Activated T-cell treated with anti-CD3 and anti-CD28 coated beads, Interleukin-2, amount 50 U/mL, for 48 hours (primary cell): ENCODE data around the gene RCVRN.

ENCODE experiments used
- DNase-seq, 2 experiments: peaks; one replicate each; pipeline ENCODE4 v3.0.0-alpha.2; 2020

RCVRN gene

GRCh38 chr17:9895923-9896322, 9.1 kb downstream of the RCVRN start:
- no peak for DNase-seq

- no peak for DNase-seq
These were observed 10.8 kb downstream of the RCVRN start for GRCh38 chr17:9894231-9894630.

DNA sequence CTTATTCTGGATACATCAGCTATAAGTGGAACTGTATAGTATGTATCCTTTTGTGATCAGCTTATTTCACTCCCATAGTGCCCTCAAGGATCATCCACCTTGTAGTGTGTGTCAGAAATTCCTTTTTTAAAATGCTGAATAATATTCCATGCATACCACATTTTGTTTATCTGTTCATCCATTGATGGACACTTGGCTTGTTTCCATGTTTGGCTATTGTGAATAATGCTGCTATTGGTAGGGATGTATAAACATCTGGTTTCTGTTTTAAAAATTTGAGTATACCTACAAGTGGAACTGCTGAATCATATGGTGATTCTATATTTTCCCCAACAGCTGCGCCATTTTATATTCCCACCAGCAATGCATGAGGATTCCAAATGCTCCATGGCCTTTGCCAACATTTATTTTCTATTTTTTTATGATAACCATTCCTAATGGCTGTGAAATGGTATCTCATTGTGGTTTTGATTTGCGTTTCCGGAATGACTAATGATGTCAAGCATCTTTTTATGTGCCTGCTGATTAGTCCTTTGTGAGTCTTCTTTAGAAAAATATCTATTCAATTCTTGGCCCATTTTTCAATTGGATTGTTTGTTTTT, 11.6 kb downstream of the RCVRN start:
- no peak for DNase-seq

DNA sequence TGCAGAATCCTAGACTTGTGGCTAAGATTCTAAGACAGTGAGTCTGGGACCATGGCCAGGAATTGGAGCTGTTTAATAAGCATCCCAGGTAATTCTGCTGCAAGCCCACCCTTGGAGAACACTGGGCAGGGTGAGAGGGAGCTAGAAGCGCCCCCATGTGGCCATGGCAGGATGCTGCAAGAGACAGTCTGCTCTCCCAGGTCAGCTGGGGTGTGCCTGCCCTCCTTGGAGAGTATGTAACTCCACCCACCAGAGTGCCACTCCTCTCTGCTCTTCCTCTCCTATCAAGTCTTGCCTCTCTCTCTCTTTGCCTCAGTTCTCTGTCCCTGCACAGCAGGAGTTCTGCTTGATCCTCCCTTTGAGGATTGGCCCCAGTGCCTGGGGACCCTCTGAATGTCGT, 14.9 kb downstream of the RCVRN start:
- peak; percentile 19 to 36 for DNase-seq

GRCh38 chr17:9887508-9887907, 17.6 kb downstream of the RCVRN start:
- DNase-seq, result no peak

DNA sequence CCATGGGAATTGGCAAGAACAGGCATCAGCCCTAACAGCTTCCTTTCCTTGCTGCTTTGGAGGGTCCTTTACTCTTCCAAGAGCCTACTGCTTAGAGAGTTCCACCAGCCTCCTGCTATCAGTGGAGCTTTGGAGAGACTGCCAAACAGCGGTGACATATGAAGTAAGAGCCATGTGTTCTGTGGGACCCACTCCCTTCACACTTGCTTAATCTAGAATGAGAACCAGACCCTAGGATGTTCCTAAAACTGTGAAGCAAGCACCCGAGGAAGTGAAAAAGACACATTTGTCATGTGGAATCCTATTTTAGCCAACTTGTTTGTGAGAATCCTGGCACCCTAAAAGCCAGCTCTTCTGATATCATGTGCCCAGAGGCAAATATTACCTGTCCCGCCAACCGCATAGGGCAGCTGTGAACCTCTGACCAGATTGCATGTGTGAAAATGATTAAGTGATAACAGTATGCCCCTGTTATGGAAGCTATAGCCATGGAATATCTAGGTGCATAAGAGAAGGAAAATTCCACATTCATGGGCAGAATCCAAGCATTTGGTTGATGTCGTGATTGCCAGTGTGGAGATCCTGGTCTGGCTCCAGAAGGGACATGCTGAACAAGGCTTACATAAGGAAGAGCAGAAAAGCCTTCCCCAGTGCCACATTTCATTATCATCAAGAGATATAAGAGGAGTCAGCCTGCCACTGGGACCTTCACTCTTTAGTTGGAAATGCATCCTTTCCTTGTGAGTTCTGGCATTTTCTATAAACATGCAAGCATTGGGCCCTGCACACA, 18.7 kb downstream of the RCVRN start:
- DNase-seq, result no peak

DNA sequence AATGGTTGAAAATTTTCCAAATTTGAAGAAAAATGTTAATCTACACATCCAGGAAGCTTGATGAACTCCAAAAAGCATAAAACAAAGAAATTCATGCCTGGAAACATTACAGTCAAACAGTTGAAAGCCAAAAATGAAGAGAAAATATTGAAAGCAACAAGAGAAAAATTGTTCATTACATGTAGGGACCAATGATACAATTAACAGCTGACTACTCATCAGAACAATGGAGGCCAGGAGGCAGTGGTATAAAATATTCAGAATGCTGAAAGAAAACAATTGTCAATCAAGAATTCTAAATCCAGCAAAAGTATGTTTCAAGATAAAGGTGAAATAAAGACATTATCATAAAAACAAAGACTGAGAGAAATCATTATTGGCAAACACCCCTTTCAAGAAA, 21.6 kb downstream of the RCVRN start:
- no peak for DNase-seq

- no peak for DNase-seq
These were observed 24.5 kb downstream of the RCVRN start for GRCh38 chr17:9880582-9880999.

GRCh38 chr17:9878786-9879525, 26.1 kb downstream of the RCVRN start:
- no peak for DNase-seq

- no peak for DNase-seq
These were observed 26.7 kb downstream of the RCVRN start for GRCh38 chr17:9878356-9878755.

- no peak for DNase-seq
These were observed 29.6 kb downstream of the RCVRN start for GRCh38 chr17:9875441-9875840.

DNA sequence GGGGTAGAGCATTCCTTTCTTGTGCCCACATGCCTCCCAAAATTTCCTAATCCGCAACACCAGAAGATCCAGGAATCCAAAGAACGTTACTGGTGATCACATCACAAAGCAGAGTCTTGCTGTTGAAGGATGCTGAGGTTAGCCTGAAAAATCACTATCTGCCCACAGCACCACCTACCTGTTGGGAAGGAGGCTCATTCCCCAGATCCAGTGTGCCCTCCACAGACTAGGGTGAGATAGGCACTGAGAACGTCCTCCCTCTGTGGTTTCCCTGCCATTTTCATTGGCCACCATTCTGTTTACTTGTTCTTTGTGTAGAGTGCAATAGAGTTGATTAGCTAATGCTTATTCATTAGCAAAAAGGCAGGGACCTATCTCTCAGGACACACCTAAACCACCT, 30.3 kb downstream of the RCVRN start:
- DNase-seq, result no peak

DNA sequence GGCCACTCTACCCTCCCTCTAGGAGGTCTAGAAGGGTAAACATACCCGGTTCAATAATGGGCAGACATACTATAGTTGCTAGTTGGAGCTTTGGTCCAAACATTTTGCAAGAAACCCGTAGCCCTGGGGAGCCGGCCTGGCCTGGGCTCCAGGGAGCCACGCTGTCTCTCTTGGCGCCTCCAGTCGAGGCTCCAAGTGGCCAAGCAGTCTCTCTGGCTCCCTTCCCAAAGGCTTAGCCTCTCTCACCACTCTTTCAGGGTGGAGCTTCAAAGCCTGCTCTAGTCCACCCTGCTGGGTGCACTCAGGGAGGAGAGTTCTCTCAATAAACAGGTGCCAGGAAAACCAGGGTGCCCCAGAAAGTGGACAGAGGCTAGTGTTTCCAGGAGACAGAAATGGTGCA, 32.2 kb downstream of the RCVRN start:
- DNase-seq, result no peak

- DNase-seq, result no peak
These were observed 36.5 kb downstream of the RCVRN start for GRCh38 chr17:9868552-9868951.

DNA sequence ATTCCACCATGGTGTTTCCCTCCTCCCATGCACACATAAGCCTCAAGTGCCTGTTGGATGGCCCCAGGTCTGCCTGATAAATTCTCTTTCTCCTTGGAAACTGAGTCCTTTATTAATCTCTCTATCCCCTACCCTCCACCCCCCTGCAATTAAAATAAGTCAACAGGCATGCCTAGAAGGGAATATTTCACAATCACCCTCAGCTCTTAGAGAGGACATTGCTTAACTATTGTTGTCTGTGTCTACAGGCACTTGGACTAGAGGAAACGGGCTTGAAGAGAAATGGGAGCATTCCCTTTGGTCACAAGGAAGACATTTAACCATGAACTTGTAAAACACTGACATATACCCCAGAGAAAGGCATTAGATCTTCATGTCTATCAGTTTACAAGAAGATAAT, 39.5 kb downstream of the RCVRN start:
- no peak for DNase-seq

DNA sequence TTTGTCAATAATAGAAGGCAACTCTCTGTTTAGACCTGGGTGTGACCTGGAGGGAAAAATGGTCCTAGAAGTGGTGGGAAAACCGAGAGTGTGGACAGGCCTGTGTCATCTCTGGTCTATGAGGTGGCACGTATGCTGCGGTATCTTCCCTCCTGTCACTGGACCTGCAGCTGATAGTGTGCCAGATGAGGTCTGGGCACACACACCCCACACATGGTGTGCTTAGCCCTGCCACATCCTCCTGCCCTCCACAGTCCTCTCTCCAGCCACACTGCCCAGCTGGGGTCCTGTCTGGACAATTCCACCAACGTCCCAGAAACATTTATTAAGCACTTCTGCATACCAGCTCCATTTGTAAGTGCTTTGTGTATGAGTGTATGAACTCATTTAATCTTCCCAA, 42.1 kb downstream of the RCVRN start:
- DNase-seq, result no peak

- DNase-seq, result no peak
These were observed 42.9 kb downstream of the RCVRN start for GRCh38 chr17:9862220-9862619.

- no peak for DNase-seq
These were observed 44.2 kb downstream of the RCVRN start for GRCh38 chr17:9860851-9861250.

DNA sequence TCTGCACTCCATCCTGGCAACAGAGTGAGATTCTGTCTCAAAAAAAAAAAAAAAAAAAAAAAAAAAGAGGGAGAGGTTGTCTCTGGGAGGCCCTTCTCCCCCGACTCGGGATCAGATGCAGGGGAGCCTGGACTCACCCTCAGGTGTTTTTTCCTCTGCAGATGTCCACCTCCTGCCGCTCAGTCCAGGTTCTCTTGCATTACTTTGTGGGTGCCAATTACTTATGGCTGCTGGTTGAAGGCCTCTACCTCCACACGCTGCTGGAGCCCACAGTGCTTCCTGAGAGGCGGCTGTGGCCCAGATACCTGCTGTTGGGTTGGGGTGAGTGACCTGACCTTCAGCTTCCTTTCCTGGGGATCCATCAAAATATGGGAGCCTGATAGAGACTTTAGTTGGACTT, 45.3 kb downstream of the RCVRN start:
- DNase-seq, result no peak

GRCh38 chr17:9855036-9855435, 50.0 kb downstream of the RCVRN start:
- no peak for DNase-seq

DNA sequence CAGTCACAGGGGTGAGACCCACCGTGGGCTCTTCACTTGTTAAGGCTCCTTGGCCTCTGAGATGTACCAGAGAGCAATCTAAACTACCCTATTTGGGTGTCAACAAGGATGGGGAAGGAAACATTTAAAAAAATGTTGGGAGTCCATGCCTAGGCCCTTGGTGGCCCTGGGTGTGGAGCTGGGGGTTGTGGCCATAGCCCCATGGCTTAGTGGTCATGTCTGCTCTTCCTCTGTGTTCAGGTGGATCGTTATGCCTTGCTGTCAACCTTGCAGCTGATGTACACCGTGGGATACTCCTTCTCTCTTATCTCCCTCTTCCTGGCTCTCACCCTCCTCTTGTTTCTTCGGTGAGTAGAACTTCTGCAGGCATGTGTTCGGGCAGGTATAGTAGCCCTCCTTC, 50.8 kb downstream of the RCVRN start:
- DNase-seq, result no peak

DNA sequence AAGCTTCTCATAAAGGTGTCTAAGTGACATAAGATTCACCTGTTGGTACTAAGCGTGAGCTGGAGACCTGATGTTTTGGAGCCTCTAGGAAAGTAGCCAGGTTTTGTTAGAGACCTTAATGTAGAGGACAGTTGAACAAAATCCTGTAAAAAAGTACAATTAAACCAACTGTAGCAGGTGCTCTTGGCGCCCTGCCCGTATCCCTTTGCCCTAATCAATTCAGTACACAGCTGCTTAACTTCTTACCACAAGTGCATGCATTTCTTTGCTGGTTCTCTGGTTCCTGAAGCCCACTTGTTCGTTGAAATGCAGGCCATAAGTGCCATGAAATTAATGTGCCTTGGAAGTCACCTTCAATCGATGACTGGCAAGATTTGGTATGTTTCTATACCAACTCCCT, 54.9 kb downstream of the RCVRN start:
- no peak for DNase-seq
